GM12878 (cell line): Measurements from ENCODE around the gene GALC. TPM values are rescaled to one million over a fixed set of nuclear protein-coding genes. Genes with fewer than 3 reads are reported as not detected.
A peak's percentile ranks its signal among the peaks of the same experiment; 100 is the strongest.

ENCODE experiments used
- ATAC-seq: fragments of 200-7000 bp; cut with Tn5 transposase; 3 replicates; pipeline ENCODE4 v1.9.1; 2020; ENCODE audit warnings: mild to moderate bottlenecking, moderate library complexity
- BruUV-seq: library from RNA; stranded (reverse); fragments of 400-500 nt; replicated peaks from 2 replicates; lab custom pipeline; 2021; lab: Mats Ljungman, UMichigan
- CTCF ChIA-PET: fragments of 300-600 bp; sonication (Branson Sonifier 250); formaldehyde crosslinking; extraction: SDS; loops from one replicate; lab custom pipeline; 2021; ENCODE audit warnings: inconsistent platforms; lab: Yijun Ruan, JAX
- POLR2A ChIA-PET: fragments of 350-600 bp; formaldehyde crosslinking; extraction: SDS; loops from one replicate; lab custom pipeline; 2021; ENCODE audit warnings: inconsistent platforms; lab: Charles Lee
- RAD21 ChIA-PET: fragments of 300-600 bp; sonication (Branson Sonifier 250); formaldehyde crosslinking; loops from one replicate; lab custom pipeline; 2023; ENCODE audit warnings: antibody characterized with exemption; ENCODE audit not compliant: unreplicated experiment; lab: Charles Lee
- SMC1A ChIA-PET: fragments of 300-600 bp; sonication (Branson Sonifier 250); formaldehyde crosslinking; loops from one replicate; lab custom pipeline; 2023; ENCODE audit not compliant: unreplicated experiment, uncharacterized antibody; lab: Charles Lee
- DNase-seq: peaks from one replicate; pipeline ENCODE4 v3.0.0-alpha.2; 2011; ENCODE audit warnings: low read depth, low spot score
- FAIRE-seq: peaks from 3 replicates; lab custom pipeline; 2011; peaks lifted over from hg19 to GRCh38; lab: Jason Lieb, UNC
- H2AFZ ChIP-seq: 2 replicates; pipeline ENCODE4 v1.6.0; 2011; ENCODE audit warnings: low read depth, low read length, control low read depth; ENCODE audit not compliant: control insufficient read depth
- H3K27ac ChIP-seq: 2 replicates; pipeline ENCODE4 v1.5.1; 2011; ENCODE audit warnings: control low read depth; ENCODE audit not compliant: control insufficient read depth, insufficient read depth
- H3K27me3 ChIP-seq, 2 experiments: replicated peaks in 1 of 2; 2 replicates each; pipeline versions ENCODE4 v1.6.0 to v1.6.1; 2011; ENCODE audit warnings: low read length in 1 of 2; ENCODE audit not compliant: control insufficient read depth in 2 of 2, insufficient read depth in 2 of 2
- H3K36me3 ChIP-seq, 2 experiments: 2 replicates each; pipeline ENCODE4 v1.5.1; 2011; ENCODE audit warnings: low read length in 1 of 2; ENCODE audit not compliant: control insufficient read depth in 2 of 2, insufficient read depth in 2 of 2
- H3K4me1 ChIP-seq: 2 replicates; pipeline ENCODE4 v1.6.1; 2011; ENCODE audit warnings: mild to moderate bottlenecking, low read length, moderate library complexity, mixed read lengths; ENCODE audit not compliant: control insufficient read depth, insufficient read depth
- H3K4me2 ChIP-seq: 2 replicates; pipeline ENCODE4 v1.6.0; 2011; ENCODE audit warnings: control low read depth; ENCODE audit not compliant: control insufficient read depth, insufficient read depth
- H3K4me3 ChIP-seq: fragments of 200-600 bp; sonication (generic); 2 replicates; pipeline ENCODE4 v1.5.1; 2016
- H3K79me2 ChIP-seq: 2 replicates; pipeline ENCODE4 v1.6.0; 2011; ENCODE audit warnings: low read length; ENCODE audit not compliant: control insufficient read depth, insufficient read depth
- H3K9ac ChIP-seq: 2 replicates; pipeline ENCODE4 v1.8.0; 2011; ENCODE audit warnings: low read length, control low read depth, mixed read lengths; ENCODE audit not compliant: control insufficient read depth, insufficient read depth
- H3K9me3 ChIP-seq: replicated peaks from 3 replicates; pipeline ENCODE4 v1.5.1; 2011; ENCODE audit warnings: mild to moderate bottlenecking, low read length; ENCODE audit not compliant: control insufficient read depth, insufficient read depth
- H4K20me1 ChIP-seq: 2 replicates; pipeline ENCODE4 v1.6.0; 2011; ENCODE audit not compliant: control insufficient read depth, insufficient read depth
- NFIC ChIP-seq: IDR thresholded peaks from 2 replicates; pipeline ENCODE4 v1.6.1; 2012; ENCODE audit warnings: low read depth, mild to moderate bottlenecking, inconsistent platforms, low read length, moderate library complexity
- NFXL1 ChIP-seq: fragments of 450-650 bp; IDR thresholded peaks from 2 replicates; pipeline ENCODE4 v1.6.1; 2017; ENCODE audit warnings: antibody characterized with exemption, mild to moderate bottlenecking, borderline replicate concordance
- RAD21 ChIP-seq: IDR thresholded peaks from 2 replicates; pipeline ENCODE4 v1.6.1; 2011; ENCODE audit warnings: mild to moderate bottlenecking, low read depth, low read length, moderate library complexity; ENCODE audit not compliant: insufficient read depth
- SMC3 ChIP-seq: IDR thresholded peaks from 2 replicates; pipeline ENCODE4 v1.6.1; 2011; ENCODE audit warnings: low read length, improper control_type of control experiment, borderline replicate concordance
- ZNF207 ChIP-seq: fragments of 450-650 bp; IDR thresholded peaks from 2 replicates; pipeline ENCODE4 v1.6.1; 2014; ENCODE audit warnings: antibody characterized with exemption, mild to moderate bottlenecking, borderline replicate concordance
- ZNF622 ChIP-seq: fragments of 450-650 bp; IDR thresholded peaks from 2 replicates; pipeline ENCODE4 v1.6.1; 2017; ENCODE audit warnings: mild to moderate bottlenecking, inconsistent platforms
- ZSCAN29 ChIP-seq: fragments of 450-650 bp; IDR thresholded peaks from 2 replicates; pipeline ENCODE4 v1.6.1; 2017; ENCODE audit warnings: mild to moderate bottlenecking, moderate library complexity
- WGBS: methylation state at CpG from one replicate; pipeline ENCODE4 v1.1.6; 2016; ENCODE audit warnings: low lambda C conversion rate; ENCODE audit not compliant: insufficient replicate concordance, insufficient coverage; ENCODE audit errors: missing lambda C conversion rate; 5-methylcytosine and 5-hydroxymethylcytosine counted together
- in situ Hi-C: fragments of 300-500 bp; cut with MboI; formaldehyde crosslinking; loops from 9 replicates; pipeline ENCODE4 v1.14.3; 2018; ENCODE audit warnings: mixed read lengths
- intact Hi-C: fragments of 100-400 bp; cut with micrococcal nuclease; formaldehyde crosslinking; loops from one replicate; pipeline ENCODE4 v1.14.2; 2022; ENCODE audit not compliant: unreplicated experiment
- polyA plus RNA-seq, 11 experiments: library from polyadenylated mRNA; depleted of rRNA in 4 of 11; unstranded in 6 of 11; stranded (reverse) in 5 of 11; fragments of >200 nt; fragmentation: Nextera tagmentation in 4 of 11; fragmentation: Illumina TruSeq in 1 of 11; extraction: Ambion mirVana in 4 of 11; extraction: Trizol in 1 of 11; gene quantifications; 1 replicate in 1 of 11; 2 replicates in 10 of 11; pipeline versions ENCODE4 v1.2.1 to v1.2.3, GENCODE V29; 2011 to 2016; ENCODE audit warnings: inconsistent platforms in 2 of 11, missing spikeins in 2 of 11, low read depth in 1 of 11
- total RNA-seq, 4 experiments: library from RNA; depleted of rRNA in 3 of 4; stranded (reverse); fragments of >200 nt in 3 of 4; fragmentation: Illumina TruSeq in 1 of 4; extraction: Trizol in 1 of 4; gene quantifications; 2 replicates each; pipeline versions ENCODE4 v1.2.1 to v1.2.3, GENCODE V29; 2013 to 2021
- TF ChIP-seq, protein P1 (sequence below): fragments of 450-650 bp; IDR thresholded peaks from 2 replicates; pipeline ENCODE4 v1.6.1; 2018; ENCODE audit warnings: mild to moderate bottlenecking, low read depth, moderate library complexity; ENCODE audit not compliant: partially characterized antibody
- TF ChIP-seq, protein P2 (sequence below), 3 experiments: IDR thresholded peaks in 2 of 3; conservative IDR thresholded peaks in 1 of 3; 2 replicates each; pipeline ENCODE4 v1.5.1; 2011; ENCODE audit warnings: low read depth in 3 of 3, low read length in 3 of 3, mild to moderate bottlenecking in 3 of 3, control low read depth in 2 of 3, moderate library complexity in 2 of 3, inconsistent platforms in 1 of 3, mixed read lengths in 1 of 3; ENCODE audit not compliant: control insufficient read depth in 2 of 3, insufficient read depth in 1 of 3; ENCODE audit errors: extremely low read depth in 1 of 3

The GALC gene
- total and polyA plus RNA-seq, 10 of the 15 experiments (the other 5 are each of a cell fraction or from before 2014, with no cell fraction given): 1.3 to 14.0 (median 4.5) TPM

DNA sequence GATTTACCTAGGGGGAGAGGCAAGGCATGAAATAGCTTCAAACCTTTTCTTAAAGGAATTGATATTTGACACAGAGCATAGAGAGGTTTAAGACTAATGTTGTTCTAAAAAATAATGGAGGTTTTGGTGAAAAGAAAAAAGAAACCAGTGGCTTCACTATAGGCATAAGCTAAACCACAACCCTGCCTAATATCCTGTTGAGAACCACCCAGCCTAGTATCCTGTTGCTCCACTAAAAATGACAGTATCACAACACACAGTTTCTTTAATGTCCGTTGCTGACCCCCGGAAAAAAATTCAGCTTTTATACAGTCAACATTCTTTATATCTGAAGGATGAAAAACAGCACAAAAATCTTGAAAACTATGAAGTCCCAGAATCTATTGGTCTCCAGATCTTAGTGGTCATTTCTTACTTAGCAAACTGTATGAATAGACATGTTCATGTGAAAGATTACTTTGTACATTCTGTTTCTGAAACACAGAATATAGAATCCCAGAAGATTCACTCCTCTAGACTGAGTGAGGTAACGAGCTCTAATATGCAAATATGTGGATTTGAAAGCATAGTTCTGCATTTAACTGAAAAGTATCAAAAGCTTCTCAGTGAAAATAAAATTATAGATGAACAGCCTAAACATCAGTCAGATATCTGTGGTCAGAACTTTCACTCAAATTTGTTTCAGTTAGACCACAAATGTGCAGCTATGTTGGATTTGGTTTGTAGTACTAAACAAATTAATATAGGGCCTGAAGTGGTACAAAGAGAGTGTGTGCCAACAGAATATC lies 40.5 kb downstream of the GALC start (continued):
- TF ChIP-seq, protein P1, sequence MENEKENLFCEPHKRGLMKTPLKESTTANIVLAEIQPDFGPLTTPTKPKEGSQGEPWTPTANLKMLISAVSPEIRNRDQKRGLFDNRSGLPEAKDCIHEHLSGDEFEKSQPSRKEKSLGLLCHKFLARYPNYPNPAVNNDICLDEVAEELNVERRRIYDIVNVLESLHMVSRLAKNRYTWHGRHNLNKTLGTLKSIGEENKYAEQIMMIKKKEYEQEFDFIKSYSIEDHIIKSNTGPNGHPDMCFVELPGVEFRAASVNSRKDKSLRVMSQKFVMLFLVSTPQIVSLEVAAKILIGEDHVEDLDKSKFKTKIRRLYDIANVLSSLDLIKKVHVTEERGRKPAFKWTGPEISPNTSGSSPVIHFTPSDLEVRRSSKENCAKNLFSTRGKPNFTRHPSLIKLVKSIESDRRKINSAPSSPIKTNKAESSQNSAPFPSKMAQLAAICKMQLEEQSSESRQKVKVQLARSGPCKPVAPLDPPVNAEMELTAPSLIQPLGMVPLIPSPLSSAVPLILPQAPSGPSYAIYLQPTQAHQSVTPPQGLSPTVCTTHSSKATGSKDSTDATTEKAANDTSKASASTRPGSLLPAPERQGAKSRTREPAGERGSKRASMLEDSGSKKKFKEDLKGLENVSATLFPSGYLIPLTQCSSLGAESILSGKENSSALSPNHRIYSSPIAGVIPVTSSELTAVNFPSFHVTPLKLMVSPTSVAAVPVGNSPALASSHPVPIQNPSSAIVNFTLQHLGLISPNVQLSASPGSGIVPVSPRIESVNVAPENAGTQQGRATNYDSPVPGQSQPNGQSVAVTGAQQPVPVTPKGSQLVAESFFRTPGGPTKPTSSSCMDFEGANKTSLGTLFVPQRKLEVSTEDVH: no peak
- no peak for TF ChIP-seq ZSCAN29
- no peak for TF ChIP-seq RAD21
- TF ChIP-seq NFIC: peak; percentile 54
- no peak for TF ChIP-seq ZNF207

DNA sequence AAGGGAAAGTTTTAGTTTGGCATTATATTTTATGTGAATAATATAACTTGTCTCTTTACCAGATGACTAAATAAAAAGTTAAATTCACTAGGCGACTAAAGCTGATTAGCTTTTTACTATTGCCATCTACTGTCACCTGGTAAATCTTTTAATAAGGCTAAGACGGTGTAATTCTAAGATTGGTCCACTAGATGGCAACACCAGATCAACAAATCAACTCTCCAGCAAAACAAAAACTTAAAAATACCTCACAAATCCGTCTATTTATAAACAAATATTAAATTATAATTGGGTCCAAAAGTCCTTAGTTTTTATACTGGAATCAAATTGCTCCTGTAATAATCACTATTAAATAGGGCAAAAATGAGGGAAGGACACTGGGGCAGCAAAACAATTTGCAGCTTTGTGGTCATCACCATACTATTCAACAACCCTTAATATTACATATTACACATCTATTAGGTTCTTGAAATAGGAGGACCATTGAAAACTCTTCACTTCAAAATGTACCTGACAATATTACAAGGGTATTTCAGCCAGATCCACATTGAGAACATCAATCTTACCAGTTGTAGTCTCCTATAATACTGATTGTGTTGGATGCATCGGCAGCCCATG lies 47.9 kb downstream of the GALC start:
- no peak overlapping the region for H3K27ac ChIP-seq
- ChIA-PET SMC1A (interaction anchor here (0.6 to 4.2 kb wide), 38 partner anchors 8 to 882 kb away, joined by 3 to 49 read pairs (median 4); partner anchors contain the start of genes GALC, GPR65 and TTC8), CTCF (interaction anchor here (0.6 to 4.5 kb wide), 44 partner anchors 9 to 1270 kb away, joined by 3 to 96 read pairs (median 7); partner anchors contain the start of genes GALC and SPATA7), RAD21 (interaction anchor here (0.6 to 3.7 kb wide), 23 partner anchors 8 to 435 kb away, joined by 3 to 29 read pairs (median 4); partner anchors contain the start of gene GALC), POLR2A (no interaction called here)
- intact Hi-C loops: loop anchor here (1.0 to 10.0 kb wide), 7 partner anchors 48 to 547 kb away; partner anchors contain the start of genes GALC and SPATA7
- H3K9me3 ChIP-seq: no peaks in the 10 kb centered on the region
- H3K9ac ChIP-seq: no peak overlapping the region
- no peaks in the 10 kb centered on the region for H3K36me3 ChIP-seq
- no peak overlapping the region for H3K4me2 ChIP-seq
- H2AFZ ChIP-seq: no peak overlapping the region
- no peaks in the 10 kb centered on the region for H3K27me3 ChIP-seq
- peaks cover 9% of the 10 kb centered on the region for H3K4me1 ChIP-seq
- H3K79me2 ChIP-seq: no peaks in the 10 kb centered on the region
- TF ChIP-seq SMC3 (peak; percentile 67), RAD21 (peak; percentile 81), ZNF622 (no peak), NFXL1 (no peak)
- TF ChIP-seq, protein P2, sequence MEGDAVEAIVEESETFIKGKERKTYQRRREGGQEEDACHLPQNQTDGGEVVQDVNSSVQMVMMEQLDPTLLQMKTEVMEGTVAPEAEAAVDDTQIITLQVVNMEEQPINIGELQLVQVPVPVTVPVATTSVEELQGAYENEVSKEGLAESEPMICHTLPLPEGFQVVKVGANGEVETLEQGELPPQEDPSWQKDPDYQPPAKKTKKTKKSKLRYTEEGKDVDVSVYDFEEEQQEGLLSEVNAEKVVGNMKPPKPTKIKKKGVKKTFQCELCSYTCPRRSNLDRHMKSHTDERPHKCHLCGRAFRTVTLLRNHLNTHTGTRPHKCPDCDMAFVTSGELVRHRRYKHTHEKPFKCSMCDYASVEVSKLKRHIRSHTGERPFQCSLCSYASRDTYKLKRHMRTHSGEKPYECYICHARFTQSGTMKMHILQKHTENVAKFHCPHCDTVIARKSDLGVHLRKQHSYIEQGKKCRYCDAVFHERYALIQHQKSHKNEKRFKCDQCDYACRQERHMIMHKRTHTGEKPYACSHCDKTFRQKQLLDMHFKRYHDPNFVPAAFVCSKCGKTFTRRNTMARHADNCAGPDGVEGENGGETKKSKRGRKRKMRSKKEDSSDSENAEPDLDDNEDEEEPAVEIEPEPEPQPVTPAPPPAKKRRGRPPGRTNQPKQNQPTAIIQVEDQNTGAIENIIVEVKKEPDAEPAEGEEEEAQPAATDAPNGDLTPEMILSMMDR (IDR thresholded peaks at IDR 0.05 in 2 of 3, conservative IDR thresholded peaks at IDR 0.05 in 1 of 3; ENCODE audit: control insufficient read depth in 2 of 3, extremely low read depth in 1 of 3, insufficient read depth in 1 of 3, low read depth in 3 of 3, low read length in 3 of 3): peak; percentile 47 to 69 (median 54); a peak in 4 of 6 replicates
- H4K20me1 ChIP-seq: no peaks in the 10 kb centered on the region
- DNase-seq (no peak), FAIRE-seq (no peak), ATAC-seq (0 out of 3 replicates have a peak, but pooled peaks have one; percentile 22)
- BruUV-seq: no TSS peak
- 28% methylated on average over 4 of the region's 4 CpGs for WGBS
- in situ Hi-C loops: loop anchor here (5.0 to 10.0 kb wide), 3 partner anchors 212 to 290 kb away; no protein-coding TSS in a partner anchor
- H3K4me3 ChIP-seq: no peak overlapping the region
